Nucleus accumbens (tissue), 56 donors: ENCODE measurements around the gene GALR3.
A peak's percentile ranks its signal among the peaks of the same experiment; 100 is the strongest.

ENCODE experiments used
- DNase-seq, 56 donors: peaks; one replicate each; lab custom pipeline; 2025; lab: John Stamatoyannopoulos, UW

GALR3 gene

DNA sequence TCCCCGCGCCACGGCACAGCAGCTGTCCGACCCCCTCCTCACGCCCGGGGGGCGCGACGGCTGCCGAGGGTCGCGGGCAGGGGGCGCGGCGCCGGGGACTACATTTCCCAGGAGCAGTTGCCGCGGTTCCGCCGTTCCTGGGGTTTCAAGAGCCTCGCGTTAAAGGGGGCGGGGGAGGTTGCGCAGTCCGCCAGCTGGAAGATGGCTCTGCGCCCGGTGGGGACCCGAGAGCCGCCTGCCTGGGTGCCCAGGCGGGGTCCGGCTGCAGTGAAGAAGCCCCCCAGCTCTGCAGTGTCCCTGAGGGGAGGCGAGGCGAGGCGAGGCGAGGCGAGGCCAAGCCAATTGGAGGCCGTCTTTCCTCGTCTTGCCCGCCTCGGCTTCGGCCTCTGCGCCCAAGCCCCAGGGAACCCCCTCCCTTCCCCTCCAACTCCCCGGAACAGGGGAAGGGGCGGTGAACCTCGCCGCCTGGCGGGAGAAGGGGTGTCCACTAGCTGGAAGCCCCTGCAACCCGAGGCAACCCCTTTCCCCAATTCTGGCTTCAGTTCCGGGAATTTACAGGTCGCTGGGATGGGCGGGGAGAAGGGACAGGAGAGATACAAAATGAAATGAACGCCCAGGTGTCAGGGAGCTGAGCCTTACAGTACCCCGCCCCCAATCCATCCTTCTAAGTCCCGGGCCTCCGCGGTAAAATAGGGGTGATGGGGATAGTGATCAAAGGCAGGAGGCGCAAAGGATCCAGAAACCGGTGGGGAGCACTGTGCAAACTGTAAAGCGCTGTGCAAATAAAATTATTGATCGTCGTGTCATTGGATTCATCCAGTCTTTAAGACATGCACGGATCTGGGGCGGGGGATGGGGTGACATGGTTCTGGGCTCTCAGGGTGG is 20.6 kb upstream of the GALR3 start:
- DNase-seq: peak in 41 of 56 donors; percentile 14 to 82 (median 54)

GRCh38 chr22:37803195-37803638 is 20.0 kb upstream of the GALR3 start:
- peak in 5 of 56 donors; percentile 14 to 37 (median 27) for DNase-seq

- no peak for DNase-seq
Measured at GRCh38 chr22:37803639-37804351, 19.4 kb upstream of the GALR3 start.

DNA sequence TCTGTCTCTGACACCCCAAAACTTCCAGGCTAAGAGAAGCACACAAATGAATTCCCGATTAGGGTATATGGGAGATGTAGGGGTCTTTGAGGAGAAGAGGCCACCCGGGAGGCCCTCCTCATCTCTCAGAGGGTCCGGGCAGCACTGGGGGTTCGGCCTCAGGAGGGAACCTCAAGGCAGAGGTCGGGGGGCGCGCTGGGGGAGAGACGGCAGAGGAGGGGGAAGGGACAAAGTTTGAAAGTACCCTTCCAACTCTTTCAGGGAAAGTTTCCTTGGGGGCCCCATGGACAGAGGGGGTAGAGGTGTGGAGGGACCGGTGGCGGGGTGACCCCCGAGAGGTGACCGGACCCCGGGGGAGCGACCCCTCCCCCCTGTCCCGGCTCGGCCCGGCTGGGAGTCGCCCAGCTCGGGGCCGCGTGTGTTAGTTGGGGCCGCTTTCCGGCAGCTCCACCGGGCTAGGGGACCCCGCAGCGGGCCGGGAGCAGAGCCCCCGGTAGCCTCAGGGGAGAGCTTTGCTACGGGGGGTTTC is 18.8 kb upstream of the GALR3 start:
- DNase-seq: peak in 1 of 56 donors; percentile 32

DNA sequence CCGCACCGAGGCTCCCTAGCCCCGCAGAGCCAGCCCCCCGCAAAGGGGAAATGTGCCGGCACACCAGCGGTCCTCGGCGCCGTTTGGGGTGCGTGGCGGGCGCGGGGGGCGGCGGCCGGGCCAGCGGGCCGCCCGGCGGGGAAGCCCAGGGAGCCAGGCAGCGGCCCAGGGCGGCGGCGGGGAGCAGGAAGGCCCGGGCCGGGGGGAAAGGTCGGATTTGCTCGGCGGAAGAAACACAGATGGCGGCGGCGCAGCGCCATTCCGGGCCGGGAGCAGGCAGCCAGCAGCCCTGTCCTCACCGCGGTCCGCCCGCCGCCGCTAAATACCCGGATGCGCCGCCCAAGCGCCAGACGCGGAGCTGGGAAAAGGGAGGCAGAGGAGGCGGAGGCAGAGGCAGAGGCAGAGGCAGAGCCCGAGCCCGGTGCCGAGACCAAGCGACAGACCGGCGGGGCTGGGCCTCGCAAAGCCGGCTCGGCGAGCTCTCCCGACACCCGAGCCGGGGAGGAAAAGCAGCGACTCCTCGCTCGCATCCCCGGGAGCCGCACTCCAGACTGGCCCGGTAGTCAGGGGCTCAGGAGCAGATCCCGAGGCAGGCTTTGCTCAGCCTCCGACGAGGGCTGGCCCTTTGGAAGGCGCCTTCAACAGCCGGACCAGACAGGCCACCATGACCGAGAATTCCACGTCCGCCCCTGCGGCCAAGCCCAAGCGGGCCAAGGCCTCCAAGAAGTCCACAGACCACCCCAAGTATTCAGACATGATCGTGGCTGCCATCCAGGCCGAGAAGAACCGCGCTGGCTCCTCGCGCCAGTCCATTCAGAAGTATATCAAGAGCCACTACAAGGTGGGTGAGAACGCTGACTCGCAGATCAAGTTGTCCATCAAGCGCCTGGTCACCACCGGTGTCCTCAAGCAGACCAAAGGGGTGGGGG is 18.0 kb upstream of the GALR3 start:
- peak in 54 of 56 donors; percentile 39 to 91 (median 76) for DNase-seq

DNA sequence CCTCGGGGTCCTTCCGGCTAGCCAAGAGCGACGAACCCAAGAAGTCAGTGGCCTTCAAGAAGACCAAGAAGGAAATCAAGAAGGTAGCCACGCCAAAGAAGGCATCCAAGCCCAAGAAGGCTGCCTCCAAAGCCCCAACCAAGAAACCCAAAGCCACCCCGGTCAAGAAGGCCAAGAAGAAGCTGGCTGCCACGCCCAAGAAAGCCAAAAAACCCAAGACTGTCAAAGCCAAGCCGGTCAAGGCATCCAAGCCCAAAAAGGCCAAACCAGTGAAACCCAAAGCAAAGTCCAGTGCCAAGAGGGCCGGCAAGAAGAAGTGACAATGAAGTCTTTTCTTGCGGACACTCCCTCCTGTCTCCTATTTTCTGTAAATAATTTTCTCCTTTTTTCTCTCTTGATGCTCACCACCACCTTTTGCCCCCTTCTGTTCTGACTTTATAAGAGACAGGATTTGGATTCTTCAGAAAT is 17.3 kb upstream of the GALR3 start:
- DNase-seq: no peak

DNA sequence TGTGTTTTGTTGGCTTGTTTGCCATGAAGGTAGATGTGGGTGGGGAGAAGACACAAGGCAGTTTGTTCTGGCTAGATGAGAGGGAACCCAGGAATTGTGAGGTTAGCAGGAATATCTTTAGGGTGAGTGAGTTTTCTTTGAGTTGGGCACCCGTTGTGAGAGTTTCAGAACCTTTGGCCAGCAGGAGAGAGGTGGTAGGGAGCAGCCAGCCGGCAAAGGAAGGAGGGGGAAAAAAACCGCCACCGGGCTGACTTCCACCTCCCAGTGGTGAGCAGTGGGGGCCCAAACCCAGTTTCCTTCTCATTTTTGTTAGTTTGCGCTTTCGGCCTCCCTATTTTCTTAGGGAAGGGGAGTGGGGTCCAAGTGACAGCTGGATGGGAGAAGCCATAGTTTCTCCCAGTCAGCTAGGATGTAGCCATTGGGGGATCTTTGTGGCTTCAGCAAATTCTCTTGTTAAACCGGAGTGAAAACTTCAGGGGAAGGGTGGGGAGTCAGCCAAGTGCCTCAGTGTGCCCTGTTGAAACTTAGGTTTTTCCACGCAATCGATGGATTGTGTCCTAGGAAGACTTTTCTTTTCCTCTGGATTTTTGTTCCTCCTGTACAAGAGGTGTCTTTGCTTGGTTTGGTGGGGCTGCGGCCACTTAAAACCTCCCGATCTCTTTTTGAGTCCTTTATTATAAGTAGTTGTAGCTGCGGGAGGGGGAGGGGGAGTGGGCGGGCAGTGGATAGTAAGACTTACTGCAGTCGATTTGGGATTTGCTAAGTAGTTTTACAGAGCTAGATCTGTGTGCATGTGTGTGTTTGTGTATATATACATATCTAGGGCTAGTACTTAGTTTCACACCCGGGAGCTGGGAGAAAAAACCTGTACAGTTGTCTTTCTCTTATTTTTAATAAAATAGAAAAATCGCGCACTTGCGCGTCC is 16.5 kb upstream of the GALR3 start:
- peak in 2 of 56 donors; percentile 5 to 18 for DNase-seq

DNA sequence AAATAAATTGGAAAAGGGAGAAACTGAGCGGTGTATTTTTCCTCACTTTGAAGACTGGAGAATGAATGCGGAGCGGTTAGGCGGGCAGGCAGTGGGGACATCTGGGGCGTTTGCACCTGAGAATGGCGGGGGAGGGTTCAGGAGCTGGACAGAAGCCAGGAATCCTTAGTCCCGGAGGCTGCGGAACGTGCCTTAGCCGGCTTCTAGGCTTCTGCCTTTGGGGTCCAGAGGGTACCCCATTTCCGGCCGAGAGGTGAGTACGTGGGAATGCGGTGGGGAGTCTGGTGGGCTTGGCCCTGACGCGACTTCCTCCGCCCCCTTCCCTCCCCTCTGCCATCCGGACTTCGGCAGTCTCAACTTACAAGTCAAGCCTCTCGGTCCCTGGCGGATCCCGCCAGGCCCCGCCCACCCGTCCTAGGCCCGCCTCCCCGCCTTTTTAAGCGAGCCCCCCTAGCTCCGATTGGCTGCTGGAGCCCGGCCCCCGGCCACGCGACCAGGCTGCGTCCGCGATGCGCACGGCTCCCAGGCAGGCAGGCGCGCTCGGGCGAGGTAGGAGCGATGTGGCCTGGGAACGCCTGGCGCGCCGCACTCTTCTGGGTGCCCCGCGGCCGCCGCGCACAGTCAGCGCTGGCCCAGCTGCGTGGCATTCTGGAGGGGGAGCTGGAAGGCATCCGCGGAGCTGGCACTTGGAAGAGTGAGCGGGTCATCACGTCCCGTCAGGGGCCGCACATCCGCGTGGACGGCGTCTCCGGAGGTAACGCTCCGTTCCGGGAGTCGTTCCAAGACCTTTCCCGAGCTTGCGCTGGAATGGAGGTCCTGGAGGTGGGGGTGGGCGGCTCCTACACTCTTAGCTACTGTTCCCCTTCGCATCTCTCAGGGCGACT is 15.5 kb upstream of the GALR3 start, which contains the start of gene GCAT:
GCAT (plus strand) TSS at position 525 of the 884 bp plus-strand sequence; CDS start at position 559, 34 bp downstream.
- DNase-seq: peak in 55 of 56 donors; percentile 63 to 96 (median 89)

DNA sequence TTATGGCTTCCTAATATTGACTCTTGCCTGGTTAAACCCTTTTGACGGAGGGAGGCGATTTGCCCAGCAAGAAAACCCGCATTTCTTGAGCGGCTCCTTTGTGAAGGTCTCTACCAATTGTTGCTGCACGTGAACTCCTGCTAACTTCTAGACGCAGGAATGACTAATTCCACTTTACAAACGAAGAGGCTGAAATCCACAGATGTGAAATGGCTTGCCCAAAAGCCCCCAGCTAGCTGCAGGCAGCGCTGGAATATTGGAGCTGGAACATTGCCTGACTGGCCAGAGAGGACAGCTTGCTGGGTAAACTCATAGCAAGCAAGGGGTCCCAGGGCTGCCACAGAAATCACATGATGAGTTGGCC is 14.9 kb upstream of the GALR3 start:
- peak in 2 of 56 donors; percentile 37 to 45 for DNase-seq

DNA sequence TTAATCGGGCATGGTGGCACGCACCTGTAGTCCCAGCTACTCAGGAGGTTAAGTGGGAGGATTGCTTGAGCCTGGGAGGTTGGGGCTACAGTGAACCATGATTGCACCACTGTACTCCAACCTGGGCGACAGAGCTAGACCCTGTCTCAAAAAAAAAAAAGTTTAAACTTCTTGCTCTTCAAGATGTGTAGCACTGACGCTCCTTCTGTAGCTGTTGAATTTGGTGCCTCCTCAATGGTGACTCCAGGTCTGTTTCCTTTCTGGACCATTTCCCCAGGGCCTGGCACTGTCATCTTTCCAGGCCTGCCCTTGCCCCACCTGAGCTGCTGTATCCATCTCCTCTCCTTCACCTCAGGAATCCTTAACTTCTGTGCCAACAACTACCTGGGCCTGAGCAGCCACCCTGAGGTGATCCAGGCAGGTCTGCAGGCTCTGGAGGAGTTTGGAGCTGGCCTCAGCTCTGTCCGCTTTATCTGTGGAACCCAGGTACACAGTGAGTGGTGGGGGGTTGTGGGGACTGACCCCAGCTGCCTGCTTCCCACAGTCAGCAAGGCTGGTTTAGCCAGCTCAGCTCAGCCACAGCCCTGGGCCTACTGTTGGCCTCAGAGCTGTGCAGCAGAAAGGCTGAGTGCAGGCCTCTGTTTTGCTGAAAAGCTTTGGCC is 13.4 kb upstream of the GALR3 start:
- DNase-seq: no peak

GRCh38 chr22:37811867-37812266 is 11.3 kb upstream of the GALR3 start:
- DNase-seq: no peak

GRCh38 chr22:37812869-37813678 is 10.1 kb upstream of the GALR3 start:
- DNase-seq: no peak

GRCh38 chr22:37815593-37815992 is 7.6 kb upstream of the GALR3 start:
- no peak for DNase-seq

- DNase-seq: no peak
Measured at GRCh38 chr22:37816543-37817180, 6.5 kb upstream of the GALR3 start.

DNA sequence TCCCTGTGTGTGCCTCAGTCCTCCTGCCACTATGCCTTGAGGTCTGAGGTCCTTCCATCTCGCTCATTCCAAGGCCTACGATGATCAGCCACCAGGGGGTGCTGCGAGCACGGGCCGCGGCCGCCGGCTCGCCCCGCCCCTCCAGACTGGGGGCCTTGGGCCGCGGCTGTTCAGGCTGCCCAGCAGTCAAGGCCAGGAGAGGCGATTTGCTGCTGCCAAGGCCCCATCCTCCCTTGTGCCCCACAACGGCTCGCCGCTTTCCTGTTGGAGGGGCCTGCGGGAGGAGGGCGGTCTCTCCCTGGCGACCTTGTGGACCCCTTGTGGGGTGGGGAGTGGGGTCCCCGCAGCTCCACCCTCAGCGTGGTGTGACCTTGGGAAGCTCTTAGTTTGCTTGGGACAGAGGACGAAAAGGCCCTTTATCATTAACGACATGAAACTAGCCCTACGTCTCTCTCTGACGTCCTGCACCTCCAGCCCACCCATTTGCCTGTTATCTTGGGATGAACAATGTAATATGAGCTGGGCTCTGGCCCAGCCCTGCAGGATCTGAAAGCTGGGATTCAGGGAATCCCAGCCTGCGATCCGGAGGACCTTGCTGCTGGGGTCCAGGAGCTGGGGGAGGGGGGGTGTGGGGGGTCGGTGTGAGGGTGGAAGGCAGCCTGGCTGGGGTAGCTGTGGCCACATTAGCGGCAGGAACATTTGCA is 5.3 kb upstream of the GALR3 start:
- peak in 51 of 56 donors; percentile 16 to 90 (median 73) for DNase-seq
